ENCODE data around the gene CLEC4F.

- no peak for TF ChIP-seq CTCF (IDR thresholded peaks at IDR 0.05)
- TF ChIP-seq POLR2A (IDR thresholded peaks at IDR 0.05) = no peak
Measured at GRCh38 chr2:70768590-70769085, 51.8 kb downstream of the CLEC4F start.

Data from right lobe of liver (tissue), 4 donors.